SK-N-MC (cell line): ENCODE data around the gene SH3PXD2A.

Source experiments
- EZH2 ChIP-seq: fragments of 200-600 bp; sonication (generic); IDR thresholded peaks from one replicate; pipeline ENCODE4 v1.6.1; 2017; ENCODE audit warnings: antibody characterized with exemption
- FOXP2 ChIP-seq: optimal IDR thresholded peaks from 2 replicates; pipeline ENCODE3; 2011; ENCODE audit warnings: mild to moderate bottlenecking, moderate library complexity; ENCODE audit not compliant: insufficient read depth; ENCODE audit errors: extremely low read length, control extremely low read depth
- POLR2AphosphoS5 ChIP-seq: IDR thresholded peaks from 2 replicates; pipeline ENCODE4 v1.6.1; 2012; ENCODE audit warnings: mild to moderate bottlenecking, low read depth, low read length, borderline replicate concordance

GRCh38 chr10:103643381-103643780 is 212.0 kb downstream of the SH3PXD2A start:
- TF ChIP-seq POLR2AphosphoS5, result no peak
- TF ChIP-seq EZH2, result no peak
- no peak for TF ChIP-seq FOXP2
